HG03103 (cell line): ENCODE data around the gene SLC5A2.
"Not testable (repeated sequence)": the region's sequence is repeated elsewhere in the genome, so short reads cannot be mapped to it uniquely, and the experiment has no call there.

Experiments
- ATAC-seq: cut with Tn5 transposase; IDR thresholded peaks from one replicate; pipeline ENCODE4 v1.9.1; 2021; ENCODE audit warnings: low read depth; ENCODE audit not compliant: unreplicated experiment

The SLC5A2 gene

GRCh38 chr16:31483081-31483480, at the start of gene SLC5A2:
Gene SLC5A2, plus strand, starts transcription at chr16:31483123. Its CDS starts 14 bp downstream, at chr16:31483137.
- ATAC-seq = no peak

- no peak for ATAC-seq
Observed at GRCh38 chr16:31435341-31436220, 47.3 kb upstream of the SLC5A2 start.

- ATAC-seq = no peak
Observed at GRCh38 chr16:31436221-31437045, 46.5 kb upstream of the SLC5A2 start.

- no peak for ATAC-seq
Observed at GRCh38 chr16:31438414-31438813, 44.5 kb upstream of the SLC5A2 start.

GRCh38 chr16:31439023-31439422, 43.9 kb upstream of the SLC5A2 start:
- not testable (repeated sequence) for ATAC-seq

- no peak for ATAC-seq
Observed at GRCh38 chr16:31439519-31439918, 43.4 kb upstream of the SLC5A2 start.

GRCh38 chr16:31440516-31441184, 42.3 kb upstream of the SLC5A2 start:
- no peak for ATAC-seq

- no peak for ATAC-seq
Observed at GRCh38 chr16:31441956-31442355, 41.0 kb upstream of the SLC5A2 start.

- not testable (repeated sequence) for ATAC-seq
Observed at GRCh38 chr16:31445931-31446330, 37.0 kb upstream of the SLC5A2 start.

- ATAC-seq = no peak
Observed at GRCh38 chr16:31451201-31451600, 31.7 kb upstream of the SLC5A2 start.

- peak; percentile 63 for ATAC-seq
Observed at GRCh38 chr16:31451681-31452351, 31.1 kb upstream of the SLC5A2 start.

- ATAC-seq = no peak
Observed at GRCh38 chr16:31452631-31453106, 30.3 kb upstream of the SLC5A2 start.

- no peak for ATAC-seq
Observed at GRCh38 chr16:31453255-31454204, 29.4 kb upstream of the SLC5A2 start.

GRCh38 chr16:31455601-31456314, 27.2 kb upstream of the SLC5A2 start:
- ATAC-seq = no peak

GRCh38 chr16:31456988-31457360, 25.9 kb upstream of the SLC5A2 start:
- no peak for ATAC-seq

- ATAC-seq = no peak
Observed at GRCh38 chr16:31458073-31458843, 24.7 kb upstream of the SLC5A2 start.

- ATAC-seq = peak; percentile 59
Observed at GRCh38 chr16:31458844-31459686, 23.9 kb upstream of the SLC5A2 start, which contains the start of gene ARMC5. Gene ARMC5, plus strand, starts transcription at chr16:31459501. Its CDS starts 24 bp downstream, at chr16:31459525.
